Neuron (in vitro differentiated cells): Measurements from ENCODE around the gene EMD.

Experiments used
- H2AFZ ChIP-seq: one replicate; pipeline ENCODE4 v1.6.1; 2013; ENCODE audit warnings: low read depth, mild to moderate bottlenecking, inconsistent platforms, low read length, moderate library complexity
- H3K27me3 ChIP-seq: one replicate; pipeline ENCODE4 v1.6.1; 2013; ENCODE audit warnings: low read length; ENCODE audit not compliant: insufficient read depth
- H3K36me3 ChIP-seq: one replicate; pipeline ENCODE4 v1.6.1; 2013; ENCODE audit warnings: low read length; ENCODE audit not compliant: insufficient read depth
- H3K4me1 ChIP-seq: one replicate; pipeline ENCODE4 v1.6.1; 2013; ENCODE audit warnings: low read length; ENCODE audit not compliant: insufficient read depth
- H3K4me3 ChIP-seq: 2 replicates; pipeline ENCODE4 v1.5.1; 2013; ENCODE audit warnings: mild to moderate bottlenecking, low read length, moderate library complexity
- H3K9me3 ChIP-seq: one replicate; pipeline ENCODE4 v1.6.1; 2013; ENCODE audit warnings: low read length

The EMD gene

GRCh38 chrX:154359362-154360154 lies 19.5 kb upstream of the EMD start:
- Histone ChIP-seq H3K4me1 (no peaks in the 10 kb centered on the region), H3K36me3 (peaks cover 71% of the 10 kb centered on the region), H3K4me3 (no peak overlapping the region), H3K9me3 (no peaks in the 10 kb centered on the region), H2AFZ (no peak overlapping the region), H3K27me3 (peaks cover 2% of the 10 kb centered on the region)

GRCh38 chrX:154360155-154360713 lies 18.9 kb upstream of the EMD start:
- no peak overlapping the region for H3K4me3 ChIP-seq
- H3K36me3 ChIP-seq = peaks cover 76% of the 10 kb centered on the region
- no peaks in the 10 kb centered on the region for H3K4me1 ChIP-seq
- no peaks in the 10 kb centered on the region for H3K9me3 ChIP-seq
- no peak overlapping the region for H2AFZ ChIP-seq
- peaks cover 2% of the 10 kb centered on the region for H3K27me3 ChIP-seq

GRCh38 chrX:154362085-154362742 lies 16.9 kb upstream of the EMD start:
- H3K27me3 ChIP-seq = peaks cover 2% of the 10 kb centered on the region
- H2AFZ ChIP-seq = no peak overlapping the region
- H3K4me3 ChIP-seq = no peak overlapping the region
- H3K36me3 ChIP-seq = peaks cover 79% of the 10 kb centered on the region
- no peaks in the 10 kb centered on the region for H3K9me3 ChIP-seq
- no peaks in the 10 kb centered on the region for H3K4me1 ChIP-seq

- H3K27me3 ChIP-seq = no peaks in the 10 kb centered on the region
- H3K36me3 ChIP-seq = peaks cover 82% of the 10 kb centered on the region
- H3K4me3 ChIP-seq = no peak overlapping the region
- H3K9me3 ChIP-seq = no peaks in the 10 kb centered on the region
- H2AFZ ChIP-seq = no peak overlapping the region
- H3K4me1 ChIP-seq = peaks cover 6% of the 10 kb centered on the region
These were observed 15.2 kb upstream of the EMD start for GRCh38 chrX:154363706-154364439.

GRCh38 chrX:154365052-154365600 lies 14.0 kb upstream of the EMD start:
- Histone ChIP-seq H3K4me1 (peaks cover 6% of the 10 kb centered on the region), H3K36me3 (peaks cover 71% of the 10 kb centered on the region), H3K9me3 (no peaks in the 10 kb centered on the region), H3K27me3 (no peaks in the 10 kb centered on the region), H3K4me3 (no peak overlapping the region), H2AFZ (no peak overlapping the region)

GRCh38 chrX:154365997-154366665 lies 13.0 kb upstream of the EMD start:
- Histone ChIP-seq H3K9me3 (no peaks in the 10 kb centered on the region), H3K4me1 (peaks cover 6% of the 10 kb centered on the region), H3K36me3 (peaks cover 65% of the 10 kb centered on the region), H3K27me3 (no peaks in the 10 kb centered on the region), H2AFZ (no peak overlapping the region), H3K4me3 (no peak overlapping the region)

GRCh38 chrX:154366666-154367055 lies 12.4 kb upstream of the EMD start:
- Histone ChIP-seq H3K27me3 (no peaks in the 10 kb centered on the region), H3K4me1 (peaks cover 6% of the 10 kb centered on the region), H2AFZ (no peak overlapping the region), H3K4me3 (no peak overlapping the region), H3K36me3 (peaks cover 60% of the 10 kb centered on the region), H3K9me3 (no peaks in the 10 kb centered on the region)

- Histone ChIP-seq H3K9me3 (no peaks in the 10 kb centered on the region), H3K27me3 (no peaks in the 10 kb centered on the region), H3K4me1 (peaks cover 9% of the 10 kb centered on the region), H3K36me3 (peaks cover 50% of the 10 kb centered on the region), H2AFZ (no peak overlapping the region), H3K4me3 (peak overlapping the region; percentile 100)
These were observed 11.4 kb upstream of the EMD start for GRCh38 chrX:154367474-154368308.

- H3K4me1 ChIP-seq = peaks cover 9% of the 10 kb centered on the region
- peaks cover 44% of the 10 kb centered on the region for H3K36me3 ChIP-seq
These were observed 10.3 kb upstream of the EMD start for GRCh38 chrX:154368630-154369448.

GRCh38 chrX:154369449-154370299 lies 9.4 kb upstream of the EMD start:
- peaks cover 9% of the 10 kb centered on the region for H3K4me1 ChIP-seq
- H3K9me3 ChIP-seq = no peaks in the 10 kb centered on the region
- H3K27me3 ChIP-seq = no peaks in the 10 kb centered on the region
- peaks cover 37% of the 10 kb centered on the region for H3K36me3 ChIP-seq
- H2AFZ ChIP-seq = no peak overlapping the region
- peak overlapping the region; percentile 100 for H3K4me3 ChIP-seq

More at GRCh38 chrX:154368630-154369448, 10.3 kb upstream of the EMD start:
- Histone ChIP-seq H2AFZ (no peak overlapping the region), H3K9me3 (no peaks in the 10 kb centered on the region), H3K27me3 (no peaks in the 10 kb centered on the region), H3K4me3 (peak overlapping the region; percentile 100)
